ENCODE results near the gene GORASP1. TPM values are rescaled to one million over a fixed set of nuclear protein-coding genes. Genes with fewer than 3 reads are reported as not detected.

Gene GORASP1
- total and polyA plus RNA-seq, 2 of the 13 experiments (the other 11 are each of a cell fraction or from before 2014, with no cell fraction given), result 36.4 to 39.8 TPM

- peak; percentile 53 for TF ChIP-seq ZNF782 (CRISPR knock-in tag; IDR thresholded peaks at IDR 0.05; ENCODE audit: borderline replicate concordance)
- no peak for TF ChIP-seq ZNF24 (IDR thresholded peaks at IDR 0.05)
- TF ChIP-seq ZNF788 (CRISPR knock-in tag; IDR thresholded peaks at IDR 0.05; ENCODE audit: borderline replicate concordance), result peak; percentile 38; the same call in 1 of the 2 replicates
- no peak for TF ChIP-seq KDM6A (CRISPR knock-in tag; IDR thresholded peaks at IDR 0.05; ENCODE audit: low read depth)
- TF ChIP-seq ZNF781 (CRISPR knock-in tag; IDR thresholded peaks at IDR 0.05; ENCODE audit: borderline replicate concordance, not compliant biosample characterization), result peak; percentile 33
- no peak for TF ChIP-seq FLYWCH1 (CRISPR knock-in tag; IDR thresholded peaks at IDR 0.05)
- no peak for TF ChIP-seq DZIP1 (CRISPR knock-in tag; IDR thresholded peaks at IDR 0.05)
- no peak for TF ChIP-seq ZBTB4 (CRISPR knock-in tag; IDR thresholded peaks at IDR 0.05; ENCODE audit: borderline replicate concordance)
- TF ChIP-seq PCBP1 (IDR thresholded peaks at IDR 0.05; ENCODE audit: borderline replicate concordance, low read depth, low read length), result no peak
- no peak for TF ChIP-seq ATM (IDR thresholded peaks at IDR 0.05; ENCODE audit: borderline replicate concordance)
- TF ChIP-seq ZNF629 (CRISPR knock-in tag; conservative IDR thresholded peaks at IDR 0.05), result no peak
- no peak for TF ChIP-seq GZF1 (CRISPR knock-in tag; IDR thresholded peaks at IDR 0.05)
- TF ChIP-seq DMTF1 (CRISPR knock-in tag; IDR thresholded peaks at IDR 0.05), result no peak
- peak; percentile 33; the same call in 1 of the 2 replicates for TF ChIP-seq HDAC2 (CRISPR knock-in tag; IDR thresholded peaks at IDR 0.05)
- TF ChIP-seq ARID2 (CRISPR knock-in tag; IDR thresholded peaks at IDR 0.05; ENCODE audit: borderline replicate concordance), result no peak
- TF ChIP-seq REST (IDR thresholded peaks at IDR 0.05; ENCODE audit: borderline replicate concordance in 1 of 2, low read depth in 1 of 2, low read length in 2 of 2), result no peak
Measured at GRCh38 chr3:39107388-39108199, at the start of gene GORASP1, which contains the start of gene TTC21A (continued).
